Measurements from ENCODE around the gene KCND3.

The KCND3 gene

GRCh38 chr1:111737216-111738132, 252.0 kb downstream of the KCND3 start:
- no peak for DNase-seq

GRCh38 chr1:111736548-111737215, 252.8 kb downstream of the KCND3 start:
- no peak for DNase-seq

- peak; percentile 57 for DNase-seq
These were observed 253.5 kb downstream of the KCND3 start for GRCh38 chr1:111735858-111736544.

GRCh38 chr1:111735321-111735720, 254.1 kb downstream of the KCND3 start:
- no peak for DNase-seq

GRCh38 chr1:111734856-111735255, 254.6 kb downstream of the KCND3 start:
- DNase-seq = no peak

GRCh38 chr1:111734426-111734825, 255.0 kb downstream of the KCND3 start:
- DNase-seq = no peak

GRCh38 chr1:111733992-111734341, 255.5 kb downstream of the KCND3 start:
- DNase-seq = no peak

GRCh38 chr1:111733183-111733991, 256.1 kb downstream of the KCND3 start:
- DNase-seq = no peak

- DNase-seq = no peak
These were observed 256.8 kb downstream of the KCND3 start for GRCh38 chr1:111732718-111733117.

- no peak for DNase-seq
These were observed 257.5 kb downstream of the KCND3 start for GRCh38 chr1:111731956-111732355.

- DNase-seq = no peak
These were observed 258.8 kb downstream of the KCND3 start for GRCh38 chr1:111730706-111731105.

GRCh38 chr1:111729946-111730681, 259.4 kb downstream of the KCND3 start:
- no peak for DNase-seq

- DNase-seq = no peak
These were observed 260.1 kb downstream of the KCND3 start for GRCh38 chr1:111729271-111729921.

- no peak for DNase-seq
These were observed 262.4 kb downstream of the KCND3 start for GRCh38 chr1:111727056-111727455.

- no peak for DNase-seq
These were observed 264.3 kb downstream of the KCND3 start for GRCh38 chr1:111725192-111725591.

- DNase-seq = no peak
These were observed 265.6 kb downstream of the KCND3 start for GRCh38 chr1:111723871-111724270.

GRCh38 chr1:111723091-111723806, 266.2 kb downstream of the KCND3 start:
- no peak for DNase-seq

- no peak for DNase-seq
These were observed 268.3 kb downstream of the KCND3 start for GRCh38 chr1:111720977-111721786.
